ENCODE data around the gene PPIAL4G. TPM values are rescaled to one million over a fixed set of nuclear protein-coding genes. Genes with fewer than 3 reads are reported as not detected.
A peak's percentile ranks its signal among the peaks of the same experiment; 100 is the strongest.
"Not testable (repeated sequence)": the region's sequence is repeated elsewhere in the genome, so short reads cannot be mapped to it uniquely, and the experiment has no call there.

PPIAL4G gene
- total RNA-seq, result not detected

GRCh38 chr1:148483029-148483428, at the start of gene PPIAL4G:
Gene PPIAL4G (minus strand): TSS chr1:148483302. CDS start chr1:148483252, 50 bp downstream.
- H3K9me3 ChIP-seq; H3K4me1 ChIP-seq; H3K27ac ChIP-seq; H3K27me3 ChIP-seq; DNase-seq; H3K36me3 ChIP-seq; in situ Hi-C loops (cut with MboI; ENCODE audit: low sequenced_read_pairs in 4 of 4); intact Hi-C loops (cut with DNase I; ENCODE audit: low total_unique reads); ATAC-seq; H3K4me3 ChIP-seq: not testable (repeated sequence)

GRCh38 chr1:148532158-148532557, 49.1 kb upstream of the PPIAL4G start:
- DNase-seq; in situ Hi-C loops (cut with MboI; ENCODE audit: low sequenced_read_pairs in 4 of 4); H3K36me3 ChIP-seq; H3K4me1 ChIP-seq; H3K4me3 ChIP-seq; H3K27me3 ChIP-seq; H3K9me3 ChIP-seq; ATAC-seq; intact Hi-C loops (cut with DNase I; ENCODE audit: low total_unique reads); H3K27ac ChIP-seq: not testable (repeated sequence)

GRCh38 chr1:148529101-148529567, 46.0 kb upstream of the PPIAL4G start:
- H3K4me3 ChIP-seq, result peak overlapping the region in 1 of 4 donors; percentile 33

GRCh38 chr1:148528591-148528990, 45.5 kb upstream of the PPIAL4G start:
- in situ Hi-C loops (cut with MboI; ENCODE audit: low sequenced_read_pairs in 4 of 4), result not testable (repeated sequence)
- peak overlapping the region in 1 of 4 donors; percentile 33 for H3K4me3 ChIP-seq

More at GRCh38 chr1:148529101-148529567, 46.0 kb upstream of the PPIAL4G start:
- H3K9me3 ChIP-seq; H3K27ac ChIP-seq; in situ Hi-C loops (cut with MboI; ENCODE audit: low sequenced_read_pairs in 4 of 4); intact Hi-C loops (cut with DNase I; ENCODE audit: low total_unique reads); H3K4me1 ChIP-seq; ATAC-seq; H3K36me3 ChIP-seq; H3K27me3 ChIP-seq: not testable (repeated sequence)
- DNase-seq, result peak in 1 of 2 donors; percentile 2

GRCh38 chr1:148526587-148526986, 43.5 kb upstream of the PPIAL4G start:
- in situ Hi-C loops (cut with MboI; ENCODE audit: low sequenced_read_pairs in 4 of 4), result not testable (repeated sequence)

More at GRCh38 chr1:148528591-148528990, 45.5 kb upstream of the PPIAL4G start:
- intact Hi-C loops (cut with DNase I; ENCODE audit: low total_unique reads); H3K4me1 ChIP-seq; H3K27me3 ChIP-seq; ATAC-seq; DNase-seq; H3K9me3 ChIP-seq; H3K27ac ChIP-seq; H3K36me3 ChIP-seq: not testable (repeated sequence)

GRCh38 chr1:148523205-148524144, 40.4 kb upstream of the PPIAL4G start:
- in situ Hi-C loops (cut with MboI; ENCODE audit: low sequenced_read_pairs in 4 of 4); intact Hi-C loops (cut with DNase I; ENCODE audit: low total_unique reads); H3K4me1 ChIP-seq; H3K27ac ChIP-seq; DNase-seq; H3K9me3 ChIP-seq; H3K27me3 ChIP-seq; H3K36me3 ChIP-seq: not testable (repeated sequence)
- peak overlapping the region in 1 of 4 donors; percentile 43 for H3K4me3 ChIP-seq
- ATAC-seq, result peak in 1 of 2 donors; percentile 16

More at GRCh38 chr1:148526587-148526986, 43.5 kb upstream of the PPIAL4G start:
- H3K9me3 ChIP-seq; DNase-seq; H3K27me3 ChIP-seq; H3K4me1 ChIP-seq; H3K27ac ChIP-seq; H3K36me3 ChIP-seq; ATAC-seq; intact Hi-C loops (cut with DNase I; ENCODE audit: low total_unique reads); H3K4me3 ChIP-seq: not testable (repeated sequence)

GRCh38 chr1:148522561-148523204, 39.6 kb upstream of the PPIAL4G start:
- peak; percentile 57 to 91 for TF ChIP-seq POLR2A (IDR thresholded peaks at IDR 0.05)
- DNase-seq (peak; percentile 51 to 79), ATAC-seq (peak; percentile 76 to 91)
- intact Hi-C loops (cut with DNase I; ENCODE audit: low total_unique reads); H3K36me3 ChIP-seq; in situ Hi-C loops (cut with MboI; ENCODE audit: low sequenced_read_pairs in 4 of 4); H3K9me3 ChIP-seq; H3K4me1 ChIP-seq; H3K27me3 ChIP-seq: not testable (repeated sequence)
- peak overlapping the region; percentile 43 to 54 (median 52) for H3K4me3 ChIP-seq
- peak overlapping the region; percentile 46 to 58 (median 54) for H3K27ac ChIP-seq

- H3K4me3 ChIP-seq, result peak overlapping the region in 3 of 4 donors; percentile 22 to 50 (median 43)
- peak; percentile 64 to 75 for ATAC-seq
- H3K36me3 ChIP-seq; H3K4me1 ChIP-seq; in situ Hi-C loops (cut with MboI; ENCODE audit: low sequenced_read_pairs in 4 of 4); H3K27ac ChIP-seq; intact Hi-C loops (cut with DNase I; ENCODE audit: low total_unique reads); H3K9me3 ChIP-seq; H3K27me3 ChIP-seq: not testable (repeated sequence)
- DNase-seq, result peak; percentile 36 to 71
These were observed 39.0 kb upstream of the PPIAL4G start for GRCh38 chr1:148522072-148522471.

- H3K36me3 ChIP-seq; in situ Hi-C loops (cut with MboI; ENCODE audit: low sequenced_read_pairs in 4 of 4); DNase-seq; H3K4me3 ChIP-seq; H3K27ac ChIP-seq; H3K9me3 ChIP-seq; H3K27me3 ChIP-seq; H3K4me1 ChIP-seq; ATAC-seq; intact Hi-C loops (cut with DNase I; ENCODE audit: low total_unique reads): not testable (repeated sequence)
These were observed 31.2 kb upstream of the PPIAL4G start for GRCh38 chr1:148514310-148514709.

GRCh38 chr1:148512571-148513184, 29.6 kb upstream of the PPIAL4G start:
- H3K27me3 ChIP-seq; DNase-seq; H3K27ac ChIP-seq; H3K4me1 ChIP-seq; H3K4me3 ChIP-seq; ATAC-seq; intact Hi-C loops (cut with DNase I; ENCODE audit: low total_unique reads); H3K9me3 ChIP-seq; H3K36me3 ChIP-seq; in situ Hi-C loops (cut with MboI; ENCODE audit: low sequenced_read_pairs in 4 of 4): not testable (repeated sequence)

- H3K4me3 ChIP-seq; H3K4me1 ChIP-seq; in situ Hi-C loops (cut with MboI; ENCODE audit: low sequenced_read_pairs in 4 of 4); H3K36me3 ChIP-seq; H3K27me3 ChIP-seq; H3K9me3 ChIP-seq; DNase-seq; H3K27ac ChIP-seq; ATAC-seq; intact Hi-C loops (cut with DNase I; ENCODE audit: low total_unique reads): not testable (repeated sequence)
These were observed 10.8 kb upstream of the PPIAL4G start for GRCh38 chr1:148493933-148494332.

Measured in gastrocnemius medialis (tissue), 4 donors.